Measurements from ENCODE around the gene SLC25A10. TPM values are rescaled to one million over a fixed set of nuclear protein-coding genes. Genes with fewer than 3 reads are reported as not detected.

The SLC25A10 gene
- polyA plus RNA-seq, 4 donors: 40.3 to 79.1 (median 57.3) TPM

DNA sequence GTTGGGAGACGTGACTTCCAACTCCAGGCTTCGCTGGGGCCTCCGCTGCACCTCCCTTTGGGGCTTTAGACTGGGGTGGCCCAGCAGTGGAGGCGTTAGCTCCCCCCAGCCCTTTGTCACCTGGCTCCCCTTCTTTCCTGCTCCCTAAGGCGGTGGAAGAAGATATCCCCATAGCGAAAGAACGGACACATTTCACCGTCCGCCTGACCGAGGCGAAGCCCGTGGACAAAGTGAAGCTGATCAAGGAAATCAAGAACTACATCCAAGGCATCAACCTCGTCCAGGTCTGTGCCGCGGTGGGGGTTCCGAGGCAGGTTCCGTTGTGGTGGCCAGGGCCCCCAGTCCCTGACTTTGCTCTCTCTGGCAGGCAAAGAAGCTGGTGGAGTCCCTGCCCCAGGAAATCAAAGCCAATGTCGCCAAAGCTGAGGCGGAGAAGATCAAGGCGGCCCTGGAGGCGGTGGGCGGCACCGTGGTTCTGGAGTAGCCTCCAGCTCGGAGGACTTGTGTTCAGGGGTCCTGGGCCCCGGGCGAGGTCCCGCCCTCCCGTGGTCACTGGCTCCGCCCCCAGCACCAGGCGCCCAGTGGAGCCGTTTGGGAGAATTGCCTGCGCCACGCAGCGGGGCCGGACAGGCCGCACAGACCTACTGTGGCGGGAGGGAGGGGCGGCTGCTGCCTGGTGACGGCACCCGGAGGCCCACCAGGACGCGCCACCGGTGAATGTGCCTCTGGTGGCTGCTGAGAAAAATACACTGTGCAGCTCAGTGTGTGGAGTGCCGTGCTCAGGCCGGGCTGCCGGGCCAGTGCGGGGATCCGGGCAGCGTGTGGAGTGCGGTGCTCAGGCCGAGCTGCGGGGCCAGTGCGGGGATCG is 5.1 kb upstream of the SLC25A10 start:
- H3K9me3 ChIP-seq (ENCODE audit: control insufficient read depth in 2 of 2, insufficient read depth in 1 of 2, low read depth in 1 of 2, low read length in 1 of 2): no peaks in the 10 kb centered on the region
- peaks cover 6 to 54% (median 12%) of the 10 kb centered on the region in 3 donors for H3K36me3 ChIP-seq (ENCODE audit: control insufficient read depth in 3 of 3, insufficient read depth in 2 of 3, low read depth in 1 of 3, low read length in 3 of 3)
- H3K27me3 ChIP-seq (ENCODE audit: control insufficient read depth in 3 of 3, insufficient read depth in 3 of 3, low read length in 3 of 3): peaks cover 0 to 2% (median 0%) of the 10 kb centered on the region in 3 donors
- H3K4me3 ChIP-seq (ENCODE audit: low read depth in 1 of 3, low read length in 3 of 3): no peak overlapping the region
- DNase-seq (no peak), FAIRE-seq (no peak)
- no peak overlapping the region for H3K27ac ChIP-seq (ENCODE audit: low read depth in 1 of 3, low read length in 2 of 3)
- peaks cover 2 to 24% (median 5%) of the 10 kb centered on the region in 3 donors for H3K4me1 ChIP-seq (ENCODE audit: control insufficient read depth in 3 of 3, insufficient read depth in 2 of 3, low read depth in 1 of 3, low read length in 2 of 3)
- 92 to 94% (median 94%) methylated on average over 42 to 54 of the region's 54 CpGs for WGBS, 3 donors

DNA sequence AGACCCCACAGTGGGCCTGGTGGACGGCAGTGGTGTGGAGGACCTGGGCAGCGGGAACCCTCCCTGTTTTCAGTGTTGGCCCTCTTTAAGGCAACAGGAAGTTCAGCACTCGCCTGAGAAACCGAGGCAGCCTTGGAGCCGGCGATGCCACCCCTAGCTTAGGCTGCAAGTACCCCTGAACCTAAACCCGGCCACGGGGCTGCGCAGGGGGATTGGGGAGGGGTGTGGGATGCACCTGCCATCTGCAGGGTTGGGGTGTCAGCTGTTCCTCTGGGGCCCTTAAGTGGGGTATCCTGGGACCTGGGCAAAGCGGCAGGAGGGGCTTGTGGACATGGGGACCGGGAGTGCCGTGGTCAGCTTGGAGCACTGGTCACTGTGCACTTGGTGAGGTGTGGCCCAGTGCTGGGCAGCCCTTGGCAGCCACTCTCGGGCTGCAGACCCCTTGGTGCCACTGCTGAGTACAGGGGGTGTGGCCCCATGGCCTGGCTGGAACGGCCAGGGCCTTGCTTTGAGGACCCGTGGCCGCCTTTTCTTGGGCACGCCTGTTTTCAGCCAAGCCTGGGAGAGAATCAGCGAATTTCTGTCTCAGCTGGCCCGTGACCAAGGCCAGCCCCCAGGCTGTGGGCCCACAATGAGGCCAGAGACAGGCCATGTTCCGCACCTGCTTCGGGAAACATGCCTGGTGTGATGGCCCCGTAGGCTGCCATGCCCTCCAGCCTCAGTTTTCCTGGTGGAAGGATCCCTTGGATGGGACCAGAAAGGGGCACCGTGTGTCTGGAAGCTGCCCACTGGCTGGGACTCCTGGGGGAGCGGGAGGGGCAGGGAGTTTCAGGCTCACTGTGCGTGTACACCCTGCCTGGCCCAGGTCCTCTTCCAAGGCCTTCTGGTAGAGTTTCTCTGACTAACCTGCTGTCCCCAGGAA is 4.1 kb upstream of the SLC25A10 start:
- FAIRE-seq: no peak
- H3K4me3 ChIP-seq (ENCODE audit: low read depth in 1 of 3, low read length in 3 of 3): no peak overlapping the region

DNA sequence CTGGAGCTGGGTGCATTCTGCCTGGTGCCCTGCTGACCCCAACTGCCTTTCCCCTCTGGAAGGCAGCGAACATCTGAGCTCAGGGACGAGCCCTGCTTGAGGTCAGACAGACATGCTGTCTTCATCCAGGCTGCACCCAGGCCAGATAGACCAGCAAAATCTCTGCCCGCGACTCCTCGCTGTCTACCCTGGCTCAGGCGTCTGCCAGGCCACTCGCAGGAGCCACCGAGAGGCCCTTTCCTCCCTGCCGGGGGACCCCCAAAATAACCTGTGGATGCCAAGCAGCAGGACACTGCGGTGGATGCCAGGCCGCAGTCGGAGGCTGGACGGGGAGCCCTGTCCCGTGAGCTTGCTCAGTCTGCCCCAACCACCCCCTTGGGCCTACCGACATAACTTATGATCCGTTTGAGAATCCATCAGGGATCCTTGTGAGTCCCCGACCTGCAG is 3.3 kb upstream of the SLC25A10 start:
- 87 to 92% (median 88%) methylated on average over 17 of the region's 17 CpGs for WGBS, 3 donors
- Histone ChIP-seq H3K27ac (ENCODE audit: low read depth in 1 of 3, low read length in 2 of 3) (no peak overlapping the region), H3K4me1 (ENCODE audit: control insufficient read depth in 3 of 3, insufficient read depth in 2 of 3, low read depth in 1 of 3, low read length in 2 of 3) (peaks cover 4 to 28% (median 5%) of the 10 kb centered on the region in 3 donors), H3K27me3 (ENCODE audit: control insufficient read depth in 3 of 3, insufficient read depth in 3 of 3, low read length in 3 of 3) (peaks cover 0 to 2% (median 0%) of the 10 kb centered on the region in 3 donors), H3K36me3 (ENCODE audit: control insufficient read depth in 3 of 3, insufficient read depth in 2 of 3, low read depth in 1 of 3, low read length in 3 of 3) (peaks cover 6 to 54% (median 12%) of the 10 kb centered on the region in 3 donors), H3K9me3 (ENCODE audit: control insufficient read depth in 2 of 2, insufficient read depth in 1 of 2, low read depth in 1 of 2, low read length in 1 of 2) (no peaks in the 10 kb centered on the region), H3K4me3 (ENCODE audit: low read depth in 1 of 3, low read length in 3 of 3) (no peak overlapping the region)
- FAIRE-seq (no peak), DNase-seq (no peak)

More for the DNA sequence above, 4.1 kb upstream of the SLC25A10 start:
- peaks cover 4 to 24% (median 5%) of the 10 kb centered on the region in 3 donors for H3K4me1 ChIP-seq (ENCODE audit: control insufficient read depth in 3 of 3, insufficient read depth in 2 of 3, low read depth in 1 of 3, low read length in 2 of 3)
- H3K36me3 ChIP-seq (ENCODE audit: control insufficient read depth in 3 of 3, insufficient read depth in 2 of 3, low read depth in 1 of 3, low read length in 3 of 3): peaks cover 6 to 54% (median 12%) of the 10 kb centered on the region in 3 donors
- H3K27ac ChIP-seq (ENCODE audit: low read depth in 1 of 3, low read length in 2 of 3): no peak overlapping the region
- H3K9me3 ChIP-seq (ENCODE audit: control insufficient read depth in 2 of 2, insufficient read depth in 1 of 2, low read depth in 1 of 2, low read length in 1 of 2): no peaks in the 10 kb centered on the region
- no peak for DNase-seq
- peaks cover 0 to 2% (median 0%) of the 10 kb centered on the region in 3 donors for H3K27me3 ChIP-seq (ENCODE audit: control insufficient read depth in 3 of 3, insufficient read depth in 3 of 3, low read length in 3 of 3)
- WGBS, 3 donors: 85 to 90% (median 87%) methylated on average over 21 to 25 of the region's 25 CpGs

DNA sequence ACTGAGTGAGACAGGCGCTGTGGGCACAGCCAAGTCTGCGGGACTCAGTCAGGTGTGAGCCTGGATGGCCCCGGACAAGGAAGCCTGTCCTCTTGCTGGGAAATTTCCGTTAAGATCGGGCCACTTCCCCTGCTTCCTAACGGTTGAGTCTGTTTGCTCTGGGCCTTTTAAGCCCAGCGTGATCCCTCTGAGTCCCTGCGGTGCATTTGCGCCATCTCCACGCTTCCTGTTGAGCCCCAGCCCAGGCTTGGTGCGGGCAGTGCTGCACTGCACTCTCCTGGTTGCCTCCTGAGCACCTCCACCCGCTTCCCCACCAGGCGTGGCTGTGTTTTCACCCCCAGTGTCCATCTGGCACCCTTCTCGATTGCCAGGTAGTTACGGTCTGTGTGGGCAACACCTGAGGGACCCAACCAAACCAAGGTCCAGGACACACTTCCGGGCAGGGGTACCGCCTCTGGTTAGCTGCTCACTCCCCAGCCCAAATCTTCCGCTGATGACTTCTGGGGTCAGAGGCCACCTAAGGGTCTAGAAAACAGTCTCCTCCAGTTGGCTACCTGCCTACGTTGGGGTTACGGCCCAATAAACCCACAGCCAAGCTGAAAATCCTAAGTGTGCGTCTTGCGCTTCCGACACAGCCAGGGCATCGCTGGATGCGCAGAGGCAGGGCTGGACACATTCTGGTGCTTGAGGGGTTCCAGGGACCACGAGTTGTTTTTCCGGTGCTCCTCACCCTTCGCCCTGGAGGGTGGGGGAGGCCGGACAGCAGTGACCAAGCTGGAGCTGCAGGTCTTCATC is 1.4 kb upstream of the SLC25A10 start:
- 4 to 16% (median 8%) methylated on average over 29 of the region's 29 CpGs for WGBS, 3 donors
- Histone ChIP-seq H3K4me1 (ENCODE audit: control insufficient read depth in 3 of 3, insufficient read depth in 2 of 3, low read depth in 1 of 3, low read length in 2 of 3) (peaks cover 4 to 30% (median 5%) of the 10 kb centered on the region in 3 donors), H3K27me3 (ENCODE audit: control insufficient read depth in 3 of 3, insufficient read depth in 3 of 3, low read length in 3 of 3) (peaks cover 0 to 2% (median 0%) of the 10 kb centered on the region in 3 donors), H3K27ac (ENCODE audit: low read depth in 1 of 3, low read length in 2 of 3) (peak overlapping the region; percentile 77 to 85 (median 84)), H3K9me3 (ENCODE audit: control insufficient read depth in 2 of 2, insufficient read depth in 1 of 2, low read depth in 1 of 2, low read length in 1 of 2) (no peaks in the 10 kb centered on the region), H3K4me3 (ENCODE audit: low read depth in 1 of 3, low read length in 3 of 3) (peak overlapping the region; percentile 18 to 46 (median 26)), H3K36me3 (ENCODE audit: control insufficient read depth in 3 of 3, insufficient read depth in 2 of 3, low read depth in 1 of 3, low read length in 3 of 3) (peaks cover 6 to 54% (median 12%) of the 10 kb centered on the region in 3 donors)
- FAIRE-seq (no peak), DNase-seq (peak; percentile 46 to 55)

DNA sequence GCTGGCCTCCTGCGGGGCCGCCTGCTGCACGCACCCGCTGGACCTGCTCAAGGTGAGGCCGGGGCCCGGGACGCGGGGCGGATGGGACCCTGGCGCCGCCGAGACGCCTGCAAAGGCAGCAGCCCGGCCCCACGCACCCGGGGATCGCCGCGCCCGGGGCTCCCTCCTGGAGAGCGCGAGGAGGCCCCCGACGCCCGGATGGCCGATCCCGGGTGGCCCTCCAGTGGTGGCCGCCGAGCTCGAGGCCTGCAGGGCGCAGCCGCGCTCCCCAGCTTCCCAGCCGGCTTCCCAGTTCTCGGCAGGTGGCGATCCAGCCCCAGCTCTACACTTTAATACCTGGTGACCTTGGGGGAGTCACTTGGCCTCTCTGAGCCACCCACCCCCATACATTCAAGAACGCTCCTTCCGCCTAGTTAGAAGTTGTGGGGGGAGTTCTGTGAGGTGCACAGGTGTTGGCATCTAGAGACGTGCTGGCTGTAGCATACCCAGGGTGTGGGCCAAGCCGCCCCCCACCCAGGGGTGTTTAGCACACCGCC is 452 bp downstream of the SLC25A10 start:
- DNase-seq: peak in 1 of 2 donors; percentile 55
- WGBS, 3 donors: 0 to 2% (median 1%) methylated on average over 28 to 41 of the region's 41 CpGs

DNA sequence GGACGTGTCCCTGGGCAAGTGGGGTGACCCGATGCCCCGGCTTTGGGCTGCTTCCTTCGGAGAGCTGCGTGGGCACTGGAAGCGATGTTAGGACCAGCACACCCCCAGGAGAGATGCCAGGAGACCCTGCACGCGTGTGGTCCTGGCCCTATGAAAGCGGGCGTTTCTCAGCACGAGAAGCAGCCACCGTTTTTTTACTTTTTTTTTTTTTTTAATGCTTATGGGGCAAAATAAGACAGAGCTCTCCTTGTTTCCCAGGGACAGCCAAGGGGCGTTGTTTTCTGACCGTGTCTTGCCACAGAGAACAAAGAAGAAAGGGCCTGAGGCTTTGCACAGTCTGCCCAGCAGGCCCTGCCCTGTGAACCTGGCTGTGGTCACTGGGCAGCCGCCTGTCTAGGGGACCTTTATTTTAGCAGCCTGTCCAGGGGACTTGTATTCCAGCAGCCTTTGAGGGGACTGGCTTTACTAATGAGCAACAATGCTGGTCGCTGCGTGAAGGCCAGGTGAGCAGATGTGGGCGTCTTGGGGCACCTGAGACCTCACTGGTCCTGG is 996 bp downstream of the SLC25A10 start:
- peaks cover 0 to 54% (median 0%) of the 10 kb centered on the region in 3 donors for H3K36me3 ChIP-seq (ENCODE audit: control insufficient read depth in 3 of 3, insufficient read depth in 2 of 3, low read depth in 1 of 3, low read length in 3 of 3)
- DNase-seq (peak in 1 of 2 donors; percentile 52), FAIRE-seq (no peak)
- WGBS, 3 donors: 8 to 35% (median 20%) methylated on average over 15 to 18 of the region's 18 CpGs
- H3K4me3 ChIP-seq (ENCODE audit: low read depth in 1 of 3, low read length in 3 of 3): peak overlapping the region; percentile 70 to 90 (median 74)
- H3K27ac ChIP-seq (ENCODE audit: low read depth in 1 of 3, low read length in 2 of 3): peak overlapping the region; percentile 49 to 86 (median 68)
- H3K4me1 ChIP-seq (ENCODE audit: control insufficient read depth in 3 of 3, insufficient read depth in 2 of 3, low read depth in 1 of 3, low read length in 2 of 3): peaks cover 4 to 30% (median 5%) of the 10 kb centered on the region in 3 donors
- no peaks in the 10 kb centered on the region for H3K9me3 ChIP-seq (ENCODE audit: control insufficient read depth in 2 of 2, insufficient read depth in 1 of 2, low read depth in 1 of 2, low read length in 1 of 2)
- H3K27me3 ChIP-seq (ENCODE audit: control insufficient read depth in 3 of 3, insufficient read depth in 3 of 3, low read length in 3 of 3): peaks cover 0 to 2% (median 0%) of the 10 kb centered on the region in 3 donors

More for the DNA sequence above, 452 bp downstream of the SLC25A10 start:
- FAIRE-seq: no peak
- Histone ChIP-seq H3K27ac (ENCODE audit: low read depth in 1 of 3, low read length in 2 of 3) (peak overlapping the region; percentile 49 to 86 (median 68)), H3K4me3 (ENCODE audit: low read depth in 1 of 3, low read length in 3 of 3) (peak overlapping the region; percentile 70 to 90 (median 74)), H3K27me3 (ENCODE audit: control insufficient read depth in 3 of 3, insufficient read depth in 3 of 3, low read length in 3 of 3) (peaks cover 0 to 2% (median 0%) of the 10 kb centered on the region in 3 donors), H3K9me3 (ENCODE audit: control insufficient read depth in 2 of 2, insufficient read depth in 1 of 2, low read depth in 1 of 2, low read length in 1 of 2) (no peaks in the 10 kb centered on the region), H3K36me3 (ENCODE audit: control insufficient read depth in 3 of 3, insufficient read depth in 2 of 3, low read depth in 1 of 3, low read length in 3 of 3) (peaks cover 0 to 54% (median 0%) of the 10 kb centered on the region in 3 donors), H3K4me1 (ENCODE audit: control insufficient read depth in 3 of 3, insufficient read depth in 2 of 3, low read depth in 1 of 3, low read length in 2 of 3) (peaks cover 4 to 30% (median 5%) of the 10 kb centered on the region in 3 donors)

All from small intestine (tissue), 7 donors.